ENCODE data around the gene SCGB1D1. TPM values are rescaled to one million over a fixed set of nuclear protein-coding genes. Genes with fewer than 3 reads are reported as not detected.
"Not testable (repeated sequence)": the region's sequence is repeated elsewhere in the genome, so short reads cannot be mapped to it uniquely, and the experiment has no call there.

Gene SCGB1D1
- polyA plus RNA-seq, 1 of the 3 experiments (the other 2 are of a cell fraction): not detected

DNA sequence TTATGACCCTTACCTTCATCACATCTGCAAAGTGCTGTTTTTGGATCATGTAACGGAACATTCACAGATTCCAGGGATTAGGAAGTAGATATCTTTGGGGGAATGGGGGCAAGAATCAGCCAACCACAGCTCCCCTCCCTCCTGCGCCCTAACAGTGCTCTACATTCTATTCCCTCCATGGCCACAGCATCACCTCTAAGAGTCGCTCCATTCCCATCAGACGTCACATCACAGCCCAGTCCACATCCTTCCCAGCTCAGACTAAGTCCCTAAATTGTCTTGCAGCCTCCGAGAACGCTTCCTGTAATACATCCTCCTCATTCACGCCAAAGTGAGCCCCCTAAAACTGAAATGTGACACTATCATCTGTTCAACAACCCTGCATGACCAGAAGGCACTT, 5.9 kb downstream of the SCGB1D1 start (continued):
- TF ChIP-seq USF1 (IDR thresholded peaks at IDR 0.05; ENCODE audit: borderline replicate concordance, low read depth) (no peak), CTCF (IDR thresholded peaks at IDR 0.05) (no peak), ELF1 (IDR thresholded peaks at IDR 0.05) (no peak), YY1 (IDR thresholded peaks at IDR 0.05; ENCODE audit: low read depth) (no peak), JUND (IDR thresholded peaks at IDR 0.05) (no peak), GABPA (IDR thresholded peaks at IDR 0.05; ENCODE audit: low read depth) (no peak)
- TF ChIP-seq, protein P1, sequence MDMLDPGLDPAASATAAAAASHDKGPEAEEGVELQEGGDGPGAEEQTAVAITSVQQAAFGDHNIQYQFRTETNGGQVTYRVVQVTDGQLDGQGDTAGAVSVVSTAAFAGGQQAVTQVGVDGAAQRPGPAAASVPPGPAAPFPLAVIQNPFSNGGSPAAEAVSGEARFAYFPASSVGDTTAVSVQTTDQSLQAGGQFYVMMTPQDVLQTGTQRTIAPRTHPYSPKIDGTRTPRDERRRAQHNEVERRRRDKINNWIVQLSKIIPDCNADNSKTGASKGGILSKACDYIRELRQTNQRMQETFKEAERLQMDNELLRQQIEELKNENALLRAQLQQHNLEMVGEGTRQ (IDR thresholded peaks at IDR 0.05; ENCODE audit: borderline replicate concordance, low read depth, low read length): no peak

DNA sequence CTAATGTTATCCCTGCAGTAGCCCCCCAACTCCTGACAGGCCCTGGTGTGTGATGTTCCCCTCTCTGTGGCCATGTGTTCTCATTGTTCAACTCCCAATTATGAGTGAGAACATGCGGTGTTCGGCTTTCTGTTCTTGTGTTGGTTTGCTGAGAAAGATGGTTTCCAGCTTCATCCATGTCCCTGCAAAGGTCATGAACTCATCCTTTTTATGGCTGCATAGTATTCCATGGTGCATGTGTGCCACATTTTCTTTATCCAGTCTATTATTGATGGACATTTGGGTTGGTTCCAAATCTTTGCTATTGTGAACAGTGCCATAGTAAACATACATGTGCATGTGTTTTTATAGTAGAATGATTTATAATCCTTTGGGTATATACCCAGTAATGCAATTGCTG, 7.4 kb downstream of the SCGB1D1 start:
- H3K79me2 ChIP-seq (ENCODE audit: insufficient read depth); H2AFZ ChIP-seq (ENCODE audit: low read depth); H3K4me2 ChIP-seq; H3K4me1 ChIP-seq (ENCODE audit: control insufficient read depth in 1 of 2, insufficient read depth in 2 of 2, low read depth in 1 of 2, low read length in 1 of 2); H3K36me3 ChIP-seq (replicated peaks in 1 of 2; ENCODE audit: control insufficient read depth in 1 of 2, insufficient read depth in 2 of 2, low read length in 1 of 2); POLR2A ChIA-PET; DNase-seq; H3K9me2 ChIP-seq; H3K4me3 ChIP-seq (ENCODE audit: low read depth in 2 of 2, low read length in 1 of 2); H3K9me3 ChIP-seq; H4K20me1 ChIP-seq (ENCODE audit: insufficient read depth); H3K27ac ChIP-seq (ENCODE audit: low read depth in 2 of 2, low read length in 1 of 2); H3K27me3 ChIP-seq (ENCODE audit: insufficient read depth); H3K9ac ChIP-seq; CTCF ChIA-PET; H3F3A ChIP-seq (replicated peaks; ENCODE audit: insufficient read depth): not testable (repeated sequence)
- 40% methylated on average over 2 of the region's 2 CpGs for WGBS (ENCODE audit: low lambda C conversion rate)

DNA sequence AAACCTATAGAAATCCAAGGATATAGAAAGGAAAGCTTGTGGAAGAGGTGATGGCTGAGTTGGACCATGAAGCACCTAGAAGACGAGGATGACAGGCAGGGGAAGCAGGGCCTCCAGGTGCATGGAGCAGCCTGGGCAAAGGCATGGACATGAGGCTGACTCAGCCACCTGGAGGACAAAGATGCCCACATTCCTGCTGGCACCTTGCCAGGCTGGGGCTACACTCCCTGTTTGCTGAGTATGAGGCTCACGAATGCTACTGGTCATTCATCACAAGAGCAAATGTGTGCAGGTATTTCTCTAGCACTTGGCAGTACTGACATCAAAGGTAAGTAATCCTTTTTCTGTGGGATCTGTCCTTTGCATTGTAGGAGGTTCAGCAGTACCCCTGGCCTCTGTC, 11.4 kb downstream of the SCGB1D1 start:
- no peak overlapping the region for H2AFZ ChIP-seq (ENCODE audit: low read depth)
- H3K4me3 ChIP-seq (ENCODE audit: low read depth in 2 of 2, low read length in 1 of 2): no peak overlapping the region
- no peak overlapping the region for H3K4me2 ChIP-seq
- H3K9ac ChIP-seq: no peak overlapping the region
- no peaks in the 10 kb centered on the region for H4K20me1 ChIP-seq (ENCODE audit: insufficient read depth)
- H3K4me1 ChIP-seq (ENCODE audit: control insufficient read depth in 1 of 2, insufficient read depth in 2 of 2, low read depth in 1 of 2, low read length in 1 of 2): no peaks in the 10 kb centered on the region
- CTCF ChIA-PET: no interaction called here
- no peak for TF ChIP-seq TEAD4 (IDR thresholded peaks at IDR 0.05; ENCODE audit: borderline replicate concordance, insufficient read depth)
- TF ChIP-seq REST (IDR thresholded peaks at IDR 0.05; ENCODE audit: low read depth, low read length): no peak
- TF ChIP-seq, protein P2, sequence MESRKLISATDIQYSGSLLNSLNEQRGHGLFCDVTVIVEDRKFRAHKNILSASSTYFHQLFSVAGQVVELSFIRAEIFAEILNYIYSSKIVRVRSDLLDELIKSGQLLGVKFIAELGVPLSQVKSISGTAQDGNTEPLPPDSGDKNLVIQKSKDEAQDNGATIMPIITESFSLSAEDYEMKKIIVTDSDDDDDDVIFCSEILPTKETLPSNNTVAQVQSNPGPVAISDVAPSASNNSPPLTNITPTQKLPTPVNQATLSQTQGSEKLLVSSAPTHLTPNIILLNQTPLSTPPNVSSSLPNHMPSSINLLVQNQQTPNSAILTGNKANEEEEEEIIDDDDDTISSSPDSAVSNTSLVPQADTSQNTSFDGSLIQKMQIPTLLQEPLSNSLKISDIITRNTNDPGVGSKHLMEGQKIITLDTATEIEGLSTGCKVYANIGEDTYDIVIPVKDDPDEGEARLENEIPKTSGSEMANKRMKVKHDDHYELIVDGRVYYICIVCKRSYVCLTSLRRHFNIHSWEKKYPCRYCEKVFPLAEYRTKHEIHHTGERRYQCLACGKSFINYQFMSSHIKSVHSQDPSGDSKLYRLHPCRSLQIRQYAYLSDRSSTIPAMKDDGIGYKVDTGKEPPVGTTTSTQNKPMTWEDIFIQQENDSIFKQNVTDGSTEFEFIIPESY (IDR thresholded peaks at IDR 0.05; ENCODE audit: borderline replicate concordance, low read depth): no peak
- no peak overlapping the region for H3K27ac ChIP-seq (ENCODE audit: low read depth in 2 of 2, low read length in 1 of 2)
- H3K36me3 ChIP-seq (replicated peaks in 1 of 2; ENCODE audit: control insufficient read depth in 1 of 2, insufficient read depth in 2 of 2, low read length in 1 of 2): no peaks in the 10 kb centered on the region
- H3K79me2 ChIP-seq (ENCODE audit: insufficient read depth): no peaks in the 10 kb centered on the region
- DNase-seq: no peak
- H3K9me3 ChIP-seq: no peaks in the 10 kb centered on the region
- POLR2A ChIA-PET: no interaction called here
- H3F3A ChIP-seq (replicated peaks; ENCODE audit: insufficient read depth): no peaks in the 10 kb centered on the region
- 19% methylated on average over 2 of the region's 2 CpGs for WGBS (ENCODE audit: low lambda C conversion rate)
- H3K27me3 ChIP-seq (ENCODE audit: insufficient read depth): peaks cover 7% of the 10 kb centered on the region; the same call in 1 of the 2 replicates
- H3K9me2 ChIP-seq: no peaks in the 10 kb centered on the region
